HG03469 (cell line): ENCODE data around the gene TMEM139.

ENCODE experiments used
- ATAC-seq: cut with Tn5 transposase; IDR thresholded peaks from one replicate; pipeline ENCODE4 v1.9.1; 2021; ENCODE audit warnings: mild to moderate bottlenecking, moderate library complexity, moderate number of reproducible peaks; ENCODE audit not compliant: unreplicated experiment

TMEM139 gene

GRCh38 chr7:143284591-143285469 is at the start of gene TMEM139:
Gene TMEM139, plus strand, starts transcription at chr7:143284958. Its CDS starts 1,000 bp downstream, at chr7:143285958.
- no peak for ATAC-seq

- no peak for ATAC-seq
Observed at GRCh38 chr7:143235561-143235960, 49.2 kb upstream of the TMEM139 start.

- no peak for ATAC-seq
Observed at GRCh38 chr7:143236408-143236990, 48.3 kb upstream of the TMEM139 start.

GRCh38 chr7:143237366-143237765 is 47.4 kb upstream of the TMEM139 start:
- ATAC-seq: no peak

- ATAC-seq: no peak
Observed at GRCh38 chr7:143238289-143238980, 46.3 kb upstream of the TMEM139 start.

GRCh38 chr7:143239813-143240212 is 44.9 kb upstream of the TMEM139 start:
- ATAC-seq: no peak

GRCh38 chr7:143240291-143241168 is 44.2 kb upstream of the TMEM139 start:
- peak; percentile 83 for ATAC-seq

- ATAC-seq: no peak
Observed at GRCh38 chr7:143242306-143242705, 42.5 kb upstream of the TMEM139 start.

- no peak for ATAC-seq
Observed at GRCh38 chr7:143243111-143243510, 41.6 kb upstream of the TMEM139 start.

GRCh38 chr7:143243614-143244013 is 41.1 kb upstream of the TMEM139 start:
- ATAC-seq: no peak

- ATAC-seq: no peak
Observed at GRCh38 chr7:143244321-143244720, 40.4 kb upstream of the TMEM139 start.

- ATAC-seq: no peak
Observed at GRCh38 chr7:143245123-143245522, 39.6 kb upstream of the TMEM139 start.

- no peak for ATAC-seq
Observed at GRCh38 chr7:143247372-143247771, 37.4 kb upstream of the TMEM139 start.

GRCh38 chr7:143248761-143249354 is 35.9 kb upstream of the TMEM139 start:
- ATAC-seq: no peak

- ATAC-seq: no peak
Observed at GRCh38 chr7:143250199-143250598, 34.6 kb upstream of the TMEM139 start.

GRCh38 chr7:143250822-143251221 is 33.9 kb upstream of the TMEM139 start:
- ATAC-seq: no peak

- ATAC-seq: no peak
Observed at GRCh38 chr7:143252006-143252405, 32.8 kb upstream of the TMEM139 start.

GRCh38 chr7:143255564-143255963 is 29.2 kb upstream of the TMEM139 start:
- no peak for ATAC-seq

- ATAC-seq: no peak
Observed at GRCh38 chr7:143256325-143256724, 28.4 kb upstream of the TMEM139 start.

- peak; percentile 71 for ATAC-seq
Observed at GRCh38 chr7:143256932-143257331, 27.8 kb upstream of the TMEM139 start.
